Esophagus (tissue), 2 donors: ENCODE results near the gene UBE3B. TPM values are rescaled to one million over a fixed set of nuclear protein-coding genes. Genes with fewer than 3 reads are reported as not detected.

Source experiments
- H3K27ac ChIP-seq, 2 donors: one replicate each; pipeline ENCODE4 v1.5.1; 2013; ENCODE audit warnings: low read depth in 2 of 2, mild to moderate bottlenecking in 2 of 2, inconsistent platforms in 1 of 2, low read length in 1 of 2, moderate library complexity in 1 of 2
- H3K27me3 ChIP-seq, 2 donors: one replicate each; pipeline ENCODE4 v1.6.1; 2013; ENCODE audit warnings: low read length in 2 of 2, control low read depth in 1 of 2, mild to moderate bottlenecking in 1 of 2; ENCODE audit not compliant: insufficient read depth in 2 of 2, control insufficient read depth in 1 of 2
- H3K36me3 ChIP-seq, 2 donors: one replicate each; pipeline ENCODE4 v1.6.1; 2013; ENCODE audit warnings: low read length in 1 of 2; ENCODE audit not compliant: control insufficient read depth in 2 of 2, insufficient read depth in 2 of 2
- H3K4me1 ChIP-seq, 2 donors: one replicate each; pipeline ENCODE4 v1.6.1; 2013; ENCODE audit warnings: low read length in 1 of 2; ENCODE audit not compliant: control insufficient read depth in 2 of 2, insufficient read depth in 2 of 2
- H3K4me3 ChIP-seq, 2 donors: one replicate each; pipeline ENCODE4 v1.5.1; 2013; ENCODE audit warnings: low read length in 2 of 2, mild to moderate bottlenecking in 2 of 2, low read depth in 1 of 2, moderate library complexity in 1 of 2
- H3K9me3 ChIP-seq, 2 donors: one replicate each; pipeline ENCODE4 v1.6.1; 2013; ENCODE audit warnings: mild to moderate bottlenecking in 2 of 2, low read depth in 1 of 2, low read length in 1 of 2, moderate library complexity in 1 of 2; ENCODE audit not compliant: control insufficient read depth in 2 of 2, insufficient read depth in 1 of 2
- WGBS, 2 donors: extraction: QIAGEN DNeasy Blood & Tissue Kit; methylation state at CpG; one replicate each; pipeline ENCODE4 v1.1.7; 2013; 5-methylcytosine and 5-hydroxymethylcytosine counted together
- polyA plus RNA-seq, 2 donors: library from polyadenylated mRNA; stranded (reverse); fragments of 200-250 nt; gene quantifications; one replicate each; pipeline ENCODE4 v1.2.3, GENCODE V29; 2013
- donor health status: healthy with polysubstance abuse.
- donor health status: Bipolar disorder and iron deficiency.

Gene UBE3B
- polyA plus RNA-seq, 2 donors: 12.6 to 14.0 TPM

- H3K27me3 ChIP-seq: no peaks in the 10 kb centered on the region
- H3K4me3 ChIP-seq: no peak overlapping the region
- WGBS, 2 donors: 78 to 83% methylated on average over 10 of the region's 10 CpGs
- peaks cover 5 to 8% of the 10 kb centered on the region in 2 donors for H3K4me1 ChIP-seq
- no peaks in the 10 kb centered on the region for H3K9me3 ChIP-seq
- peak overlapping the region in 1 of 2 donors; percentile 61 for H3K27ac ChIP-seq
- H3K36me3 ChIP-seq: peaks cover 3 to 14% of the 10 kb centered on the region in 2 donors
Observed at GRCh38 chr12:109557200-109557599, 79.8 kb downstream of the UBE3B start.

DNA sequence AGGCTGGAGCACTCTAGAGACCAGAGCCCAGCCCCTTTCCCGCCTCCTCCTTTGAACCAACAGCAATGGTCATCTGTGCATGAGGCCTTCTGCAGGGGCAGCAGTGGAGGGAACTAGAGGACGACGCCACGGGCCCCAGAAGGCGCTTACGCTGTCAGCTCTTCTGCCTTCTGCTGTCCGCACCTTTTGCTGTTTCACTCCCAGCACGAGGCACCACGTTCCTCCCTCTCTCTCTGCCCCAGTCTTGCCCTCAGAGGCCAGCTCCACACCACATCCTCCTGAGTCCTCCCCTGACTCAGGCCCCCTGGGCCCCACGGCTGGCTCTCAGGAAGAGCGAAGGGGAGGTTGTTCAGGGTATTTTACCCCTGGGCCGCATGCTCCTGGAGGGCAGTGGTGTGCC is 80.4 kb downstream of the UBE3B start:
- H3K27me3 ChIP-seq: no peaks in the 10 kb centered on the region
- H3K36me3 ChIP-seq: peaks cover 6 to 14% of the 10 kb centered on the region in 2 donors
- H3K9me3 ChIP-seq: no peaks in the 10 kb centered on the region
- H3K27ac ChIP-seq: peak overlapping the region; percentile 28 to 74
- no peak overlapping the region for H3K4me3 ChIP-seq
- WGBS, 2 donors: 82 to 86% methylated on average over 12 of the region's 12 CpGs
- H3K4me1 ChIP-seq: peaks cover 5 to 8% of the 10 kb centered on the region in 2 donors

DNA sequence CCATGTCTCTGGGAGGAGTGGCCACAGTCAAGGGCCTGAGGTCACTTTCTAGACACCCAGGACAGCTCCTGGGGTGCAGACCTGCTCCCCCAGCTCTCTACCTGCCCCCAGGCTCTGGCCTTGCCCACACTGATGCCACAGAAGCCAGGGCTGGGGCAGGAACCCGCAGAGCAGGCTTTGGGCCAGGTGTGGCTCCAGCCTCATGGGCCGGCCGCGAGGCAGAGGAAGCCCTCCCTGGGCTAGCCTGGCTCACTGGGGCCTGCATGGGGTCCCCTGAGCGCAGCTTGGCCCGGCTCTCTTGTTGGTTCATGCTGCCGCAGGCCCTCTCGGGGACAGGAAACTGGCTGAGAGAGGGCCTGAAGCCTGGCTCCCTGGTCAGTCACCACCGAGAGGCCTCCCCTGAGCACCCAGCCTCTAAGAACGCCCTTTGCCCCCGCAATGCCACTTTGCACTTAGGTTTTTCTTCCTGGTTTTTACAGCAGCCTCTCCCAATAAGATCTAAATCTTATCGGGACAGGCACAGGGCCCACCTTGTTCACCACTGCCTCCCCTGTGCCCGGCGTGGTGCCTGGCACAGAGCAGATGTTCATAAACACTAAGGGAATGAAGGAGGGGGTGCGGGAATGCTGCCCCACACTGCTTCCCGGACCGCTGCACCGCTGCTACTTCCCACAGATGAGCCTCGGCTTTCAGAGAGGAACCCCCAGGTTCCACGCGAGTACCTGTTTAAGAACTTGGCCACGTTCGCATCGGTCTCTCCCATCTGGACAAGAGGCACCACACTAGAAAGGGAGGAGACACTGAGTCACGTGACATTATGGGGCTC is 81.2 kb downstream of the UBE3B start:
- no peak overlapping the region for H3K4me3 ChIP-seq
- WGBS, 2 donors: 86 to 92% methylated on average over 25 of the region's 25 CpGs
- no peaks in the 10 kb centered on the region for H3K27me3 ChIP-seq
- H3K27ac ChIP-seq: peak overlapping the region in 1 of 2 donors; percentile 74
- no peaks in the 10 kb centered on the region for H3K9me3 ChIP-seq
- H3K36me3 ChIP-seq: peaks cover 6 to 22% of the 10 kb centered on the region in 2 donors
- H3K4me1 ChIP-seq: peaks cover 5 to 8% of the 10 kb centered on the region in 2 donors

DNA sequence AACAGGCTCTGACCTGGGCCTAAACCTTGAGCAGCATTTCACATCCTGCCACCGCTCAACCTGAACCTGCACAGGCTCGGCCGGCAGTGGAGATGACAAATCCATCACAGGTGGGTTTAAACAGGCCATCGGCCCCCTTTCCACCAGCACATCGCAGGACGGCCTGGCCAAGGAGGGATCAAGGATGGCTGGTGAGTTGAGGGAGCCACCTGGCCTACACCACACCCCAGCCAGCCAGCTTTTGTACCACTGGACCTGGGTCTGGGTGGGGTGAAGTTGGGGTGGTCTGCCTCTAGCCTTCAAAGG is 81.7 kb downstream of the UBE3B start:
- no peak overlapping the region for H3K27ac ChIP-seq
- peaks cover 6 to 26% of the 10 kb centered on the region in 2 donors for H3K36me3 ChIP-seq
- peaks cover 5 to 8% of the 10 kb centered on the region in 2 donors for H3K4me1 ChIP-seq
- WGBS, 2 donors: 89 to 97% methylated on average over 6 of the region's 6 CpGs
- H3K9me3 ChIP-seq: no peaks in the 10 kb centered on the region
- H3K27me3 ChIP-seq: no peaks in the 10 kb centered on the region
- no peak overlapping the region for H3K4me3 ChIP-seq

DNA sequence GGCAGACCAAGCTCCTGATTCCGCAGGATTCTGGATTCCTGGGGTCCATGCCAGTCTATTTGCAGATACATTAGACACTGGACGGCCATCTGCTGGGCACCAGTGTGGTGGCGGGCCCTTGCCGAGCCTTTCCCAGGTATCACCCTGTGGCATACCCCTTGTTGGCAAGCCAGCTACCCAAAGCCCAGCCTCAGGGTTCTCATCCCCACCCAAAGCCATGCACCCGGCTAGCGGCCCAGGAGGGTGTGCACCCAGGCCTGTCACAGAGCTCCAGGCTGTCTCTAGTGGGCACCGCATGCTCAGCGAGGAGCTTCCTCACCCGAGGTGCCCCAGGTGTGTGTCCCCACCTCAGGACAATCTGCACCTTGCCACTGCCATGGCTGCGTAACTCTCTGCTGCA is 82.2 kb downstream of the UBE3B start:
- 90 to 95% methylated on average over 10 of the region's 10 CpGs for WGBS, 2 donors
- Histone ChIP-seq H3K27ac (no peak overlapping the region), H3K4me1 (peaks cover 5 to 8% of the 10 kb centered on the region in 2 donors), H3K4me3 (no peak overlapping the region), H3K27me3 (no peaks in the 10 kb centered on the region), H3K9me3 (no peaks in the 10 kb centered on the region), H3K36me3 (peaks cover 6 to 26% of the 10 kb centered on the region in 2 donors)

DNA sequence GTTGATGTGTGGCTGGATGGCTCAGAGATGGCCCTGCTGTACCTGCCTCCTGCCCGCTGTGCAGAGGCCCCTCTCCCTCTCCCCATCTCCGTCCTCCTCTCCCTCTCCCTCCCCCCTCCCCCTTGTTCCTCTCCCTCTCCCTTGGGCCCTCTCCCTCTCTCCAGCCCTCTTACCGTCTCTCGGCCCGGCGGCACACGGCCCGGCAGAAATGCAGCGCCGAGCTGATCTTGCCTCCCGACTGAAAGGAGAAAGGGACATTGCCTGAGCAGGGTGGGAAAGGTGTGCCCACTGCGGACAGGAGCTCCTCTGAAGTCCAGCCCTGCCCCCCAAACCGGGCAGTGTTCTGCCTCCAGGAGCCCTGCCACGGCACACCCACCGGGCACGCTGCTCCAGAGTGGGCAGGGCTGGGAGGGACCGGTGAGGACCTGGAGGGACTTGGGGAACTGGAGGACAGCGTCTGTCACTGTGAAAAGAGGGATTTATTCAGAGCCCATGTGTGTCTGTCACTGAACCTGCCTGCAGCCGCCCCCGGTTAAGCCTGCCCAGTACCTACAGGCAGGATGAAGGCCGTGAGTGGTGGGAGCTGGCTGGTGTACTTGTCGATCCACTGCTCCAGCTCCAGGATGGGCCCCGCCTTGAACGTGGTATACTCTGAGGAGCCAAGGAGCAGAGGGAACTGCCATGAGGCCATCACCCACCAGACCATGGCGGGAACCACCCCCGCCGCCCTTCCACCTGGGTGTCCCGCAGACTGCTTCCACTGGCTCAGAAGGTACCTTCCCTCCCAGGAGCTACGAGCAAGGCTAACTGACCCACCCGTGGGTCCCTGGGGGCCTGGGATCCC is 83.7 kb downstream of the UBE3B start:
- 88 to 91% methylated on average over 30 of the region's 30 CpGs for WGBS, 2 donors
- Histone ChIP-seq H3K36me3 (peaks cover 6 to 36% of the 10 kb centered on the region in 2 donors), H3K9me3 (no peaks in the 10 kb centered on the region), H3K27ac (no peak overlapping the region), H3K4me3 (no peak overlapping the region), H3K27me3 (no peaks in the 10 kb centered on the region), H3K4me1 (peaks cover 5% of the 10 kb centered on the region in 2 donors)

GRCh38 chr12:109561711-109562030 is 84.2 kb downstream of the UBE3B start:
- Histone ChIP-seq H3K4me1 (peaks cover 5% of the 10 kb centered on the region in 2 donors), H3K36me3 (peaks cover 6 to 41% of the 10 kb centered on the region in 2 donors), H3K9me3 (no peaks in the 10 kb centered on the region), H3K27ac (no peak overlapping the region), H3K27me3 (no peaks in the 10 kb centered on the region), H3K4me3 (no peak overlapping the region)
- 96% methylated on average over 10 of the region's 10 CpGs for WGBS, 2 donors

GRCh38 chr12:109562871-109563270 is 85.4 kb downstream of the UBE3B start:
- WGBS, 2 donors: 93 to 94% methylated on average over 4 of the region's 4 CpGs
- H3K9me3 ChIP-seq: no peaks in the 10 kb centered on the region
- H3K4me1 ChIP-seq: peaks cover 2 to 5% of the 10 kb centered on the region in 2 donors
- no peak overlapping the region for H3K4me3 ChIP-seq
- no peaks in the 10 kb centered on the region for H3K27me3 ChIP-seq
- H3K36me3 ChIP-seq: peaks cover 10 to 50% of the 10 kb centered on the region in 2 donors
- no peak overlapping the region for H3K27ac ChIP-seq

DNA sequence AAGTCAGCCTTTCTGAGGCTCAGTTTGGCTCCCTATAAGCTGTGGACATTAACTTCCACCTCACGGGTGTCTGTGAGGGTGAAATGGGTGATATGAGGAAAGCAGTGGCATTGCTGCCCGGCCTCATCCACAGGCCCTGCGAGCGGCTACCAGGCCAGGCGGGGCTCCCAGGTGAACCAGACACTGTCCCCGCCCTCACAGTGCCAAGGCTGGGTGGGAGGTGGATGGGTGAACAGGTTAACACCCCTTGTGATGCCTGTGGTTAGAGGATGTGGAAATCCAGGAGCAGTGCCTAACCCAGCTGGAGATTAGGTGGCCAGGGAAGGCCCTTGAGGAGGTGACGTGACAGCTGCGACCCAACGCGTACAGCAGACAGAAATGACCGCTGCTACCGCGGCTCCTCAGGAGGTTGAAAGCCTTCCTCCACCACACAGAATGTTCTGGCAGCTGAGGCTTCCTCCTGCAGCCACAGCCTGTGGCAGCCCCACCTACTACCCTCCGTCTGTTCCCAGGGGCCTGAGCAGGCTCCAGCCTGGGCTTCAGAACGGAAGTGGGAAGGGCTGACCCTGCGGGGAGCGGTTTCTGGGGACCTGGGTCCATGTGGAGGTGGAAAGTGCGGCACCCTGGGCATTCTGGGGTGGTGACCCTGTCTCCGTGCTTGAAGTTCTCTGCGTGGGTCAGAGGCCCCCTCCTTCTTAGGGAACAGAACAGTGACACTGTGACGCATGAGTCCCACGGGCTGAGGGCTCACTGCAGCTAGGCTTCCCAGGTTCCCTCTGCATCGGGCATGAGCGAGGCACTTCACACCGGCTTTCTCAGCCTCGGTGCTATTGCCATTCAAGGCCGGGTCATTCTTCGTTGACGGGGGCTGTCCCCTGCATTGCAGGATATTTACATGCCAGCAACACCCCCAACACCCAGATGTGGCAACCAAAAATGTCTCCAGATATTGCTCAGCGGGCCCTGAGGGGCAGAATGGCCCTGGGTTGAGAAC is 86.2 kb downstream of the UBE3B start:
- H3K36me3 ChIP-seq: peaks cover 10 to 57% of the 10 kb centered on the region in 2 donors
- H3K27me3 ChIP-seq: no peaks in the 10 kb centered on the region
- no peaks in the 10 kb centered on the region for H3K4me1 ChIP-seq
- H3K9me3 ChIP-seq: no peaks in the 10 kb centered on the region
- H3K27ac ChIP-seq: no peak overlapping the region
- no peak overlapping the region for H3K4me3 ChIP-seq
- WGBS, 2 donors: 88 to 92% methylated on average over 30 of the region's 30 CpGs
